OCI-LY1 (cell line): ENCODE measurements around the gene CYB5R4.
"Not testable (repeated sequence)": the region's sequence is repeated elsewhere in the genome, so short reads cannot be mapped to it uniquely, and the experiment has no call there.

ENCODE experiments used
- H2AFZ ChIP-seq: fragments of 200-600 bp; sonication (generic), shearing (Covaris generic); 2 replicates; pipeline ENCODE4 v1.6.0; 2014; ENCODE audit warnings: antibody characterized with exemption, mild to moderate bottlenecking, low read length
- H3F3A ChIP-seq: fragments of 200-600 bp; sonication (generic), shearing (Covaris generic); 2 replicates; pipeline ENCODE4 v1.6.0; 2014; ENCODE audit warnings: mild to moderate bottlenecking, antibody characterized with exemption, low read length, moderate library complexity; ENCODE audit not compliant: insufficient read depth
- H3K27ac ChIP-seq: fragments of 200-600 bp; sonication (generic); 2 replicates; pipeline ENCODE4 v1.5.1; 2014; ENCODE audit warnings: low read length, mixed run types, mild to moderate bottlenecking, low read depth; ENCODE audit not compliant: poor library complexity, severe bottlenecking
- H3K27me3 ChIP-seq: fragments of 200-600 bp; sonication (generic); 2 replicates; pipeline ENCODE4 v1.6.0; 2014; ENCODE audit warnings: antibody characterized with exemption, mild to moderate bottlenecking, low read length, moderate library complexity; ENCODE audit not compliant: insufficient read depth
- H3K36me3 ChIP-seq: fragments of 200-600 bp; sonication (generic); 2 replicates; pipeline ENCODE4 v1.6.1; 2014; ENCODE audit warnings: mild to moderate bottlenecking, antibody characterized with exemption, low read length, moderate library complexity, mixed read lengths; ENCODE audit not compliant: insufficient read depth
- H3K4me1 ChIP-seq: fragments of 200-600 bp; sonication (generic); 2 replicates; pipeline ENCODE4 v1.5.1; 2014; ENCODE audit warnings: mild to moderate bottlenecking, low read length, moderate library complexity; ENCODE audit not compliant: insufficient read depth, severe bottlenecking
- H3K4me2 ChIP-seq: fragments of 200-600 bp; sonication (generic), shearing (Covaris generic); 2 replicates; pipeline ENCODE4 v1.6.1; 2014; ENCODE audit warnings: low read length
- H3K4me3 ChIP-seq: fragments of 200-600 bp; sonication (generic); 2 replicates; pipeline ENCODE4 v1.5.1; 2014; ENCODE audit warnings: low read length, low read depth, mild to moderate bottlenecking, mixed read lengths; ENCODE audit not compliant: poor library complexity, severe bottlenecking
- H3K79me2 ChIP-seq: fragments of 200-600 bp; shearing (Covaris generic); 2 replicates; pipeline ENCODE4 v1.6.1; 2016; ENCODE audit warnings: mixed run types, low read length, mixed read lengths; ENCODE audit not compliant: insufficient read depth
- H3K9ac ChIP-seq: fragments of 200-600 bp; sonication (generic), shearing (Covaris generic); 2 replicates; pipeline ENCODE4 v1.6.1; 2014; ENCODE audit warnings: mild to moderate bottlenecking, low read length, mixed read lengths
- H3K9me2 ChIP-seq: fragments of 200-600 bp; sonication (generic), shearing (Covaris generic); 2 replicates; pipeline ENCODE4 v1.6.1; 2014; ENCODE audit warnings: low read depth, mild to moderate bottlenecking, low read length, mixed read lengths
- H3K9me3 ChIP-seq: fragments of 200-600 bp; shearing (Covaris generic); 2 replicates; pipeline ENCODE4 v1.6.1; 2014; ENCODE audit warnings: low read length, mixed read lengths
- H4K20me1 ChIP-seq: fragments of 200-600 bp; sonication (generic), shearing (Covaris generic); 2 replicates; pipeline ENCODE4 v1.6.0; 2016; ENCODE audit warnings: mild to moderate bottlenecking, low read length; ENCODE audit not compliant: insufficient read depth
- EZH2 ChIP-seq: fragments of 200-600 bp; sonication (generic), shearing (Covaris generic); IDR thresholded peaks from 2 replicates; pipeline ENCODE4 v1.8.0; 2017; ENCODE audit warnings: borderline replicate concordance, mixed run types, mild to moderate bottlenecking, antibody characterized with exemption, low read length, moderate library complexity, mixed read lengths
- TF ChIP-seq, protein P1 (sequence below): fragments of 200-600 bp; sonication (generic), shearing (Covaris generic); IDR thresholded peaks from 2 replicates; pipeline ENCODE4 v1.5.1; 2017; ENCODE audit warnings: mild to moderate bottlenecking, antibody characterized with exemption, low read length, moderate library complexity, mixed read lengths

CYB5R4 gene

DNA sequence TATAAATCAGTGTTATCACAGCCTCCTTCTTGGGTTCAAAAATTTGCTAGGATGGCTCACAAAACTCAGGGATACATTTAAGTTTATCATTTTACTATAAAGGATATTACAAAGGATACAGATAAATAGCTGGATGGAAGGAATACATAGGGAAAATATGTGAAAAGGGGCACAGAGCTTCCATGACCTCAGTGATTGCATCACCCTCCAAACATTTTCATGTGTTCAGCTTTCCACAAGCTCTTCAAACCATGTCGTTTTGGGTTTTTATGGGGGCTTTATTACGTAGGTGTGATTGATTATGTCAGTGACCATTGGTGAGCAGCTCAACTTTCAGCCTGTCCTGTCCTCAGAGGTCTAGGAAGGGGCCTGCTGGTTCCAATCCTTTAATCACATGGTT lies 68.0 kb downstream of the CYB5R4 start:
- H3K79me2 ChIP-seq: no peaks in the 10 kb centered on the region
- H2AFZ ChIP-seq: no peak overlapping the region
- H3F3A ChIP-seq: no peaks in the 10 kb centered on the region
- H4K20me1 ChIP-seq: no peaks in the 10 kb centered on the region
- no peaks in the 10 kb centered on the region for H3K4me1 ChIP-seq
- no peak for TF ChIP-seq EZH2
- TF ChIP-seq, protein P1, sequence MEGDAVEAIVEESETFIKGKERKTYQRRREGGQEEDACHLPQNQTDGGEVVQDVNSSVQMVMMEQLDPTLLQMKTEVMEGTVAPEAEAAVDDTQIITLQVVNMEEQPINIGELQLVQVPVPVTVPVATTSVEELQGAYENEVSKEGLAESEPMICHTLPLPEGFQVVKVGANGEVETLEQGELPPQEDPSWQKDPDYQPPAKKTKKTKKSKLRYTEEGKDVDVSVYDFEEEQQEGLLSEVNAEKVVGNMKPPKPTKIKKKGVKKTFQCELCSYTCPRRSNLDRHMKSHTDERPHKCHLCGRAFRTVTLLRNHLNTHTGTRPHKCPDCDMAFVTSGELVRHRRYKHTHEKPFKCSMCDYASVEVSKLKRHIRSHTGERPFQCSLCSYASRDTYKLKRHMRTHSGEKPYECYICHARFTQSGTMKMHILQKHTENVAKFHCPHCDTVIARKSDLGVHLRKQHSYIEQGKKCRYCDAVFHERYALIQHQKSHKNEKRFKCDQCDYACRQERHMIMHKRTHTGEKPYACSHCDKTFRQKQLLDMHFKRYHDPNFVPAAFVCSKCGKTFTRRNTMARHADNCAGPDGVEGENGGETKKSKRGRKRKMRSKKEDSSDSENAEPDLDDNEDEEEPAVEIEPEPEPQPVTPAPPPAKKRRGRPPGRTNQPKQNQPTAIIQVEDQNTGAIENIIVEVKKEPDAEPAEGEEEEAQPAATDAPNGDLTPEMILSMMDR: no peak
- H3K27me3 ChIP-seq: no peaks in the 10 kb centered on the region
- H3K9me3 ChIP-seq: no peaks in the 10 kb centered on the region
- peaks cover 18% of the 10 kb centered on the region; the same call in 1 of the 2 replicates for H3K36me3 ChIP-seq
- no peak overlapping the region for H3K27ac ChIP-seq
- no peaks in the 10 kb centered on the region for H3K9me2 ChIP-seq
- H3K9ac ChIP-seq: no peak overlapping the region
- no peak overlapping the region for H3K4me2 ChIP-seq
- no peak overlapping the region for H3K4me3 ChIP-seq

DNA sequence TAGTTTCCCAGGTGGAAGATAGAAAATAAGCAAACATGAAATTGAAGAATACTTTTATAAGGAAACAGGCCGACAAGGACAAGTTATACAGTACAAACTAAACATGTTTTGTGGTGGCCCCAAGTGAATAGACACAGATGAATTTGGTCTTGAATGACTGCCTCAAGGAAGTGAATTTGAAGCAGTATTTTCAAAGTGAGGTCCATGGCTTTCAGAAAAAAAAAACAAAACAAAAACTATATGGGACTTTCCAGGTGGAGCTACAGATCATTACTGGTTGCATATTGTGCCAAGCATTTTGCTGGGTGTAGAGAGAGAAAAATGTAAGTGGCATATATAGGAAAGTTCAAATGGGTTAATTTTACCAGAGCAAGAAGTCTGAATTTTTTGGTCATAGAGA lies 68.8 kb downstream of the CYB5R4 start:
- Histone ChIP-seq H3K4me1 (no peaks in the 10 kb centered on the region), H3K79me2 (no peaks in the 10 kb centered on the region), H4K20me1 (no peaks in the 10 kb centered on the region), H2AFZ (no peak overlapping the region), H3K4me2 (no peak overlapping the region), H3K27ac (no peak overlapping the region), H3K36me3 (peaks cover 18% of the 10 kb centered on the region; the same call in 1 of the 2 replicates), H3K9me3 (no peaks in the 10 kb centered on the region), H3K27me3 (no peaks in the 10 kb centered on the region), H3K9me2 (no peaks in the 10 kb centered on the region), H3K4me3 (no peak overlapping the region), H3K9ac (no peak overlapping the region), H3F3A (no peaks in the 10 kb centered on the region)
- TF ChIP-seq EZH2: no peak
- TF ChIP-seq, protein P1: no peak

DNA sequence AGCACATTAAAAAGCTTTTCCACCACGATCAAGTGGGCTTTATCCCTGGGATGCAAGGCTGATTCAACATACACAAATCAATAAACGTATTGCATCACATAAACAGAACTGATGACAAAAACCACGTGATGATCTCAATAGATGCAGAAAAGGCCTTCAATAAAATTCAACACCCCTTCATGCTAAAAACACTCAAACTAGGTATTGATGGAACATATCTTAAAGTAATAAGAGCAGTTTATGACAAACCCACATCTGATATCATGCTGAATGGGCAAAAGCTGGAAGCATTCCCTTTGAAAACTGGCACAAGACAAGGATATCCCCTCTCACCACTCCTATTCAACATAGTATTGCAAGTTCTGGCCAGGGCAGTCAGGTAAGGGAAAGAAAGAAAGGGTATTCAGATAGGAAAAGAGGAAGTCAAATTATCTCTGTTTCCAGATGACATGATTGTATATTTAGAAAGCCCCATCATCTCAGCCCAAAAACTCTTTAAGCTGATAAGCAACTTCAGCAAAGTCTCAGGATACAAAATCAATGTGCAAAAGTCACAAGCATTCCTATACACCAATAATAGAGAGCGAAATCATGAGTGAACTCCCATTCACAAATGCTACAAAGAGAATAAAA lies 86.8 kb downstream of the CYB5R4 start:
- not testable (repeated sequence) for H3F3A ChIP-seq, H3K79me2 ChIP-seq, H3K4me1 ChIP-seq, H2AFZ ChIP-seq, H3K9me3 ChIP-seq, H4K20me1 ChIP-seq, H3K9ac ChIP-seq, H3K27me3 ChIP-seq, H3K4me3 ChIP-seq, H3K27ac ChIP-seq, H3K9me2 ChIP-seq, H3K4me2 ChIP-seq
- H3K36me3 ChIP-seq: peaks cover 10% of the 10 kb centered on the region

DNA sequence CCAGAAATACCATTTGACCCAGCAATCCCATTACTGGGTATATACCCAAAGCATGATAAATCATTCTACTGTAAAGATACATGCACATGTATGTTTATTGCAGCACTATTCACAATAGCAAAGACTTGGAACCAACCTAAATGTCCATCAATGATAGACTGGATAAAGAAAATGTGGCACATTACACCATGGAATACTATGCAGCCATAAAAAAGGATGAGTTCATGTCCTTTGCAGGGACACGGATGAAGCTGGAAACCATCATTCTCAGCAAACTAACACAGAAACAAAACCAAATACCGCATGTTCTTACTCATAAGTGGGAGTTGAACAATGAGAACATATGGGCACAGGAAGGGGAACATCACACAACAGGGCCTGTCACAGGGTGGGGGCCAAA lies 88.5 kb downstream of the CYB5R4 start:
- not testable (repeated sequence) for H3K27ac ChIP-seq, H3K79me2 ChIP-seq, H2AFZ ChIP-seq, H3K4me2 ChIP-seq, H3K9ac ChIP-seq, H3K27me3 ChIP-seq, H3K9me3 ChIP-seq, H3K4me3 ChIP-seq, H3K9me2 ChIP-seq, H4K20me1 ChIP-seq, H3K4me1 ChIP-seq, H3F3A ChIP-seq, H3K36me3 ChIP-seq
